Spinal cord (tissue), 10 donors: ENCODE data around the gene PRDM9. TPM values are rescaled to one million over a fixed set of nuclear protein-coding genes. Genes with fewer than 3 reads are reported as not detected.
"Not testable (repeated sequence)": the region's sequence is repeated elsewhere in the genome, so short reads cannot be mapped to it uniquely, and the experiment has no call there.

Experiments
- DNase-seq, 6 donors: peaks; one replicate each; pipeline versions ENCODE4 v3.0.0 to v3.0.0-alpha.2; 2013 to 2015; ENCODE audit warnings: low spot score in 6 of 6, low read depth in 4 of 6
- H3K27ac ChIP-seq: one replicate; pipeline ENCODE4 v1.5.1; 2013; ENCODE audit warnings: low read depth, low read length, control low read depth
- H3K27me3 ChIP-seq: one replicate; pipeline ENCODE4 v1.6.1; 2013; ENCODE audit warnings: low read length; ENCODE audit not compliant: control insufficient read depth, insufficient read depth
- H3K36me3 ChIP-seq: one replicate; pipeline ENCODE4 v1.6.1; 2013; ENCODE audit warnings: low read length; ENCODE audit not compliant: control insufficient read depth, insufficient read depth
- H3K4me1 ChIP-seq: one replicate; pipeline ENCODE4 v1.6.1; 2013; ENCODE audit warnings: low read length; ENCODE audit not compliant: control insufficient read depth, insufficient read depth
- H3K4me3 ChIP-seq: one replicate; pipeline ENCODE4 v1.5.1; 2013; ENCODE audit warnings: low read depth, low read length, control low read depth
- H3K9me3 ChIP-seq: one replicate; pipeline ENCODE4 v1.6.1; 2013; ENCODE audit warnings: low read length; ENCODE audit not compliant: control insufficient read depth, insufficient read depth
- WGBS: methylation state at CpG from one replicate; pipeline ENCODE4 v1.1.5; 2013; ENCODE audit warnings: missing lambda C conversion rate; ENCODE audit not compliant: insufficient coverage; 5-methylcytosine and 5-hydroxymethylcytosine counted together
- polyA plus RNA-seq, 2 donors: library from polyadenylated mRNA; unstranded; fragments of 120-200 nt; gene quantifications; one replicate each; pipeline ENCODE4 v1.2.1, GENCODE V29; 2013; ENCODE audit not compliant: insufficient read length in 2 of 2
- total RNA-seq, 2 donors: library from RNA; depleted of rRNA in 1 of 2; stranded (reverse); fragments of 120-200 nt in 1 of 2; fragments of >200 nt in 1 of 2; gene quantifications; one replicate each; pipeline versions ENCODE4 v1.2.3 to v1.2.4, GENCODE V29; 2013 to 2014
- donor health status: healthy.

The PRDM9 gene
- total and polyA plus RNA-seq, 4 donors: not detected

GRCh38 chr5:23523998-23524397 is 16.6 kb downstream of the PRDM9 start:
- Histone ChIP-seq H3K36me3 (no peaks in the 10 kb centered on the region), H3K9me3 (no peaks in the 10 kb centered on the region), H3K27ac (no peak overlapping the region), H3K4me1 (no peaks in the 10 kb centered on the region), H3K4me3 (no peak overlapping the region), H3K27me3 (no peaks in the 10 kb centered on the region)
- no peak for DNase-seq
- 92% methylated on average over 1 of the region's 2 CpGs for WGBS

DNA sequence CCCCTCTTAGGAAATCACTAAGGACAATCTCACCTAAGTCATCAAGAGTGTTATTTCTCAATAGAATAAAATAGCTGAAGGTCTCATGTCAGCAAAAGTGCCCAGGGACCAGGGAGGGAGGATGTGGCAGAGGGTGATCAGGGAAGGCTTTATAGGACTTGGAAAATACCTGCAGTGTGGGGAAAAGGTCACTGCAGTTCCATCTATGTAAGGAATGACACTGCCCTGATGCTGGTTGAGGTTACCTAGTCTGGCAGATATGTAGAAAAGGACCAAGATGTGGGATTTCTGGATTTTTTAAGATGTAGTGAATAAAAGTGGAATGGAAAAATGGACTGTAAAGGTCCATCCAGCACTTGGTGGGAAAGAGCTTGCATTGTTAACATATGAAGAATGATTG is 18.3 kb downstream of the PRDM9 start:
- no peaks in the 10 kb centered on the region for H3K27me3 ChIP-seq
- DNase-seq: no peak
- H3K27ac ChIP-seq: no peak overlapping the region
- H3K4me3 ChIP-seq: no peak overlapping the region
- no peaks in the 10 kb centered on the region for H3K36me3 ChIP-seq
- no peaks in the 10 kb centered on the region for H3K4me1 ChIP-seq
- no peaks in the 10 kb centered on the region for H3K9me3 ChIP-seq

DNA sequence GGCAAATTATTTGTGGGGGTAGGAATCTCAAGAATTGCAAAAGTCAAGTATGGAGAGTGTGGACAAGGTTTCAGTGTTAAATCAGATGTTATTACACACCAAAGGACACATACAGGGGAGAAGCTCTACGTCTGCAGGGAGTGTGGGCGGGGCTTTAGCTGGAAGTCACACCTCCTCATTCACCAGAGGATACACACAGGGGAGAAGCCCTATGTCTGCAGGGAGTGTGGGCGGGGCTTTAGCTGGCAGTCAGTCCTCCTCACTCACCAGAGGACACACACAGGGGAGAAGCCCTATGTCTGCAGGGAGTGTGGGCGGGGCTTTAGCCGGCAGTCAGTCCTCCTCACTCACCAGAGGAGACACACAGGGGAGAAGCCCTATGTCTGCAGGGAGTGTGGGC is 19.2 kb downstream of the PRDM9 start:
- H3K27me3 ChIP-seq, H3K27ac ChIP-seq, H3K36me3 ChIP-seq, H3K4me3 ChIP-seq, DNase-seq, H3K4me1 ChIP-seq, H3K9me3 ChIP-seq: not testable (repeated sequence)
- WGBS: no CpG with 5 or more reads among the region's 5 CpGs

DNA sequence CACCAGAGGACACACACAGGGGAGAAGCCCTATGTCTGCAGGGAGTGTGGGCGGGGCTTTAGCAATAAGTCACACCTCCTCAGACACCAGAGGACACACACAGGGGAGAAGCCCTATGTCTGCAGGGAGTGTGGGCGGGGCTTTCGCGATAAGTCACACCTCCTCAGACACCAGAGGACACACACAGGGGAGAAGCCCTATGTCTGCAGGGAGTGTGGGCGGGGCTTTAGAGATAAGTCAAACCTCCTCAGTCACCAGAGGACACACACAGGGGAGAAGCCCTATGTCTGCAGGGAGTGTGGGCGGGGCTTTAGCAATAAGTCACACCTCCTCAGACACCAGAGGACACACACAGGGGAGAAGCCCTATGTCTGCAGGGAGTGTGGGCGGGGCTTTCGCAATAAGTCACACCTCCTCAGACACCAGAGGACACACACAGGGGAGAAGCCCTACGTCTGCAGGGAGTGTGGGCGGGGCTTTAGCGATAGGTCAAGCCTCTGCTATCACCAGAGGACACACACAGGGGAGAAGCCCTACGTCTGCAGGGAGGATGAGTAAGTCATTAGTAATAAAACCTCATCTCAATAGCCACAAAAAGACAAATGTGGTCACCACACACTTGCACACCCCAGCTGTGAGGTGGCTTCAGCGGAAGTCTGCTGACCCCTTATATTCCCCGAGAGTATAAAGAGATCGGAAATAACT is 20.0 kb downstream of the PRDM9 start:
- not testable (repeated sequence) for H3K27ac ChIP-seq, H3K9me3 ChIP-seq, H3K4me1 ChIP-seq, DNase-seq, H3K27me3 ChIP-seq, H3K4me3 ChIP-seq, H3K36me3 ChIP-seq
- WGBS: 100% methylated on average over 1 of the region's 15 CpGs

DNA sequence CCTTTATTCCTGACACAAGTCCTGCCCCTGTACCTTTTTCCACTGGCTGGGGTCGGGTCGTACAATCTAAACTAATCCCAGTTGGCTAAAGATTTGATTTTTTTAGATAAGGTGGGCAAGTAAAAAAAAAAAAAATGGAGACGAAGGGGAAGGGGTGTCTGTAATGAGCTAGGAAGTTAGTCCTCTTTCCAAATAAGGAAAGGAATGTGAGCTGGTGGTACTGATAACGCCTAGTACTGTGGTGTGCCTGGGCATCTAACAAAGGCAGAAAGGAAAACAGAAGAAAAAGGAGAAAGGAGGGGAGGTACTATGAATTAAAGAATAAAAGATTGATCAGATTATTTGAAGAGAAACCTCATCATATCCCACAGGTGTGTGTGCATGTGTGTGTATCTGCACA is 21.3 kb downstream of the PRDM9 start:
- no peaks in the 10 kb centered on the region for H3K27me3 ChIP-seq
- H3K9me3 ChIP-seq: peaks cover 1% of the 10 kb centered on the region
- no peak for DNase-seq
- H3K36me3 ChIP-seq: no peaks in the 10 kb centered on the region
- no peaks in the 10 kb centered on the region for H3K4me1 ChIP-seq
- H3K27ac ChIP-seq: no peak overlapping the region
- no peak overlapping the region for H3K4me3 ChIP-seq
- whole genome bisulfite sequencing: 100% methylated on average over 1 of the region's 4 CpGs

GRCh38 chr5:23530571-23530970 is 23.2 kb downstream of the PRDM9 start:
- Histone ChIP-seq H3K36me3 (no peaks in the 10 kb centered on the region), H3K27me3 (no peaks in the 10 kb centered on the region), H3K27ac (no peak overlapping the region), H3K9me3 (peaks cover 1% of the 10 kb centered on the region), H3K4me3 (no peak overlapping the region), H3K4me1 (no peaks in the 10 kb centered on the region)
- no peak for DNase-seq

GRCh38 chr5:23571059-23571458 is 63.6 kb downstream of the PRDM9 start:
- no peaks in the 10 kb centered on the region for H3K9me3 ChIP-seq
- H3K27ac ChIP-seq: no peak overlapping the region
- H3K4me3 ChIP-seq: no peak overlapping the region
- no peaks in the 10 kb centered on the region for H3K4me1 ChIP-seq
- DNase-seq: no peak
- no peaks in the 10 kb centered on the region for H3K36me3 ChIP-seq
- WGBS: no CpG with 5 or more reads among the region's 4 CpGs
- H3K27me3 ChIP-seq: no peaks in the 10 kb centered on the region
